ENCODE measurements around the gene MYADML2.

DNA sequence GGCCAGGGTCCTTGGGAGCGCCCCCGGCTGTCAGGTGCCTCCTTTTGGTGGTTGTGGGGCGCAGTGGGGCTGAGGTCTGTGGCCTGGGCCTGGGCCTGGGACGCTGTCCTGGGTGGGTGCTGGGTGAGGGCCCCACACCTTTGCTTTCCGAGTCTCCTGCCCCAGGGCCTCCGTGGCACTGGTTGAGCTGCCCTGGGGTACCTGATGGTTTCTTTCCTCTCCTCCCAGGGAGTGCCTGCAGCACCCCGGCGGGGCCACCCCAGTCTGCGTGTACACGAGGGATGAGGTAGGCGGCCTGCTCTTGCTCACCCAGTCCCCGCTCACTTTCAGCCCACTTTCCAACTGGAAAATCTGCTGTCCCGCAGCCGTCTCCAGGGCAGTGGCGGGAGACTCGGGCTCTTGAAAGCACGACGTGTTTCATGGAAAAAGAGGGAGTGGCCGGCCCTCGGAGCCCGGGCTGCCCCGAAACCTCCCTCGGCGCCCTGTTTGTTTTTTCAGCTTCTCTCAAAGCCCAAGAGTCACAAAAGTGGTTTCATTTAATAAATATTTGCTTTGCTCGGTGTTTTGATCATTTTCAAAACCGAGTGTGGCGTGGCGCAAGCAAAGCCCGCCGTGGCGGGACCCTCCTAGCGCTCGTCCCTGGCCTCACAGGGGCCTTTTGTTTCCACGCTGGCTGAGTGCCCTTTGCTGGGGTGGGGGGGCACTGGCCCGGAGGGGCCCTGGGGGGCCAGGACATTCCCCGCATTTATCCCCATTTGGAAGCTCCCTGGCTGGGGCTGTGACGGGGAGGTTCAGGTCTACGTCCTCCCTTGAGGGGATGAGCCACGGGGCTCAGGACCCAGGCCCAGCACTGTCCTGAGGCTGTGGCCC lies 47.8 kb upstream of the MYADML2 start:
- TF ChIP-seq CTCF (conservative IDR thresholded peaks at IDR 0.05) (no peak), EZH2 (IDR thresholded peaks at IDR 0.05; ENCODE audit: low read depth) (no peak)

Data from PC-9 (cell line).